GM21619 (cell line): ENCODE results near the gene FAM204A.

ENCODE experiments used
- ATAC-seq: cut with Tn5 transposase; IDR thresholded peaks from one replicate; pipeline ENCODE4 v1.9.1; 2021; ENCODE audit not compliant: unreplicated experiment

The FAM204A gene

DNA sequence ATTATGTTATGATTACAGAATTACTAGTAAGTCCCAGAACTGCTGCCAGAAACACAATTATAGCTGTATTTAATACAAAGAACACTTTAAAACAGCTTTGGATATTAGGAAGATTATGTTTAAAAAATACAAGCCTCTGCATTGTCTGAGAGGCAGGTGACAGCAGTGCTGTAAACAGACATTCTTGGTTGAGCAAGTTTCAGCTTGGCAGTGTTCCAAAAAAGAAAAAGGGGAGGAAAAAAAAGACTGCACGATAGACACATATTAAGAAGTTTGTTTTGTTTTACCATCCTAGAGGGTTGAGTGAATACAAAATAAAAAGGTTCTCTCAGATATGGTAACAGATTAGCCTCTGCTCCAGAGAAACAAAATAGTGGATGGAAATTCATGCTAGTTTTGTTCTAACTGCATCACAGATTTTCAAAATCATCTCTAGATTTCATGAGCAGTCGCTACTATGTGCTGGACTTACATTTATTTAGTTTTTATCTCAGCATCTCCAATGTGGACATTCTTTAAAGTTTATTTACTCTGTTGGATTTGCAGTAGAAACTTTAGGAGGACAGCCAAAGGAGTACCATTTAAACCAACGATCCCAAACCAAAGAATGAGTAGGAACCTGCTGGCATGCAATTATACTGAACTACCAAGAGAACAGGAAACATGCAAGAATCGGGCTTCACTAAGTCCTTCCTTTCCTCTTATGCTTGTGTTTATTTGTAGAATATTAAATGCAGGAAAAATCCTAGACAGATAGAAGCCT, 9.0 kb downstream of the FAM204A start:
- no peak for ATAC-seq

DNA sequence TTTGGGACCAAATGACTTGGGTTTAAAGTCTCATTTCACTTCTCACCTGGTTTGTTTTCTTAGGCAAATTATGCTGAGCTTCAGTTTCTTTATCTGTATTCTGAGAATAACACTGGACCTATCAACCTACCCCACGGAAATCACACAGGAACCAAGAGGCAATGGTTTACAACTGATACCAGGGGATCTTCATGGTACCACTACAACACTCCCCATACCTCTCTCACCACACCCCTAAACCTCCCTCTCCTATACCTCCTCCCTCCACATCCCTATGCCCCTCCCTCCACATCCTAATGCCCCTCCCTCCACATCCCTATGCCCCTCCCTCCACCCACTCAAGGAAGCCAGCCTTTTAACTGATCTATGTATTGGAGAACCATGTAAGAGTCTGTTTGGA, 9.9 kb downstream of the FAM204A start:
- peak; percentile 75 for ATAC-seq

DNA sequence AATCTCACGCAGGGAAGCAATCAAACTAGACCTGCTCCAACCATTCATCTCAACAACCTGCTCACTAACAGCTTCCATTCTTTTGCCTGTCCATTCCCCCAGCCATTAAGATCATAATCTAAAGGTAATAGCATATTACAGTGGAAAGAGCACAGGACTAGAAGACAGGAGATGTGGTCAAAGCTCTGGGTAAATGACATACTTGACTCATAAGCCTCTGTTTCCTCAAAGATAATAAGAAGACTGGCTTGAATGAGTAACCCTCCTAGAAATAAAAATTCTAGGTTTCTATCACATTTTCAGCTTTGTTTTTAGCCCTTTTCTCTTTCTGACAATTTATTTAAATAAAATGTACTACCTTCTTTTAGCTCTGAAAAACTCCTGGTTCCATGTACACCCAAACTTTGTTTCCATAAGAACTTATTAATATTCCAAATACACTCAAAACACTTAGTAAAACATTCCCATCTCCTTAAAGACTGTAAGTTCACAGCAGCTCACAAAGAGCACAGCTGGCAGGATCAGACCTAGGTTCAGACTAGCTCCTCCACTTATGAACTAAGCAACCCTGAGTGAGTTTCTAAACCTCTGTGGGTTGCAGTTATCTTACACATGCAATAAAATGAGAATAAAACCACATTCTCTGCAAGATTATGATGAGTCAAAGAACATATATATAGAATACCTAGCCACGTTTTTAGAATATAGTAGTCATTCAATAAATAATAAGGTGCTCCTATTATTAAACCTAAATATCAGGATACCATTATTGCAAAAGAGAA, 11.6 kb downstream of the FAM204A start:
- ATAC-seq: no peak

DNA sequence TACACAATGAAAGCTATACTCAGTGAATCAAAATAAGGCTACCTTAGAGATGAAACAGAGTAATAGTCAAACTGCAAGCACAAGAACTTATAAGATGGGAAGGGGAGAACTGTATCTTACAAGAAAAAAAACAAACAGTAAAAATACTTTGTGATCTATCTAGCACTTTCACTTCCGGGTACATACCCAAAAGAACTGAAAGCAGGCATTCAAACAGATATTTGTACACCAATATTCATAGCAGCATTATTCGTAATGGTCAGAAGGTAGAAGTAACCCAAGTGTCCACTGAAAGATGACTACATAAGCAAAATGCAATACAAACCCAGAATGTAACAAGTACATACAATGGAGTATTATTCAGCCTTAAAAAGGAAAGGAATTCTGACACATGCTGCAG, 18.0 kb downstream of the FAM204A start:
- no peak for ATAC-seq

DNA sequence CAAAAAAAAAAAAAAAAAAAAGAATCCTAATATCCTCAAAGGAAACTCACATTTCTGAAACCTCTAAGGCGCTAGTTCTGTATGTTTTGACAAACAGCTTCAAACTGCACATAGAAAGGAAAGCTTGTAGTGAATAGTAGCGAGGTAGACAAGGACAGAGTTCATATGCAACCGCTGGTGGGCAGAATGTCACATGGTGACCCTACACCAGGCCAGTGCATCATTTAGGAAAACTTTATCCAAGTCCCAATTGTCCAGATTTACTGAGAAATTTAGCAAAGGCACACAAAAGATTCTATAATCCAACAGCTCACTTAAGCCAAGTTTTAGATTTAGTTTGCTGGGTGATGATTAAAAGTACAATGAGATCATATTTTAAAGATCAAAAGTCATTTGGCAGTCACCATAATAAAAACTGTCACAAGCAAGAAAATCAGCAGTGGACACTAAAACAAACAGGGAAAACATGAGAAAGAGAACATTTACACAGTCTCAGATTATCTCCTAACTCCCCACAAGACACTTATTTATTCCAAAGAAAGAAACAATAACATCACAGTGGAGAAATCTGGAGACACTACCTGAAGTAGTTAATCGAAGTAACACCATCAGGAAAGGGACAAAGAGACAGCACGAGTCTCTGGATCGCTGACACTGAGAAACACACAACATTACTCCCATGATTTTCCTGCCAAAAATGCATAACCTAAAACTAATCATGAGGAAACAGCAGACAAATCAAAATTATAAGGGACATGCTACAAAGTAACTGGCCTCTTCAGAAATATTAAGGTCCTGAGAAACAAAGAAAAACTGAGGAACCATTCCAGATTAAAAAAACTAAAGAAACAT, 20.2 kb downstream of the FAM204A start:
- no peak for ATAC-seq

DNA sequence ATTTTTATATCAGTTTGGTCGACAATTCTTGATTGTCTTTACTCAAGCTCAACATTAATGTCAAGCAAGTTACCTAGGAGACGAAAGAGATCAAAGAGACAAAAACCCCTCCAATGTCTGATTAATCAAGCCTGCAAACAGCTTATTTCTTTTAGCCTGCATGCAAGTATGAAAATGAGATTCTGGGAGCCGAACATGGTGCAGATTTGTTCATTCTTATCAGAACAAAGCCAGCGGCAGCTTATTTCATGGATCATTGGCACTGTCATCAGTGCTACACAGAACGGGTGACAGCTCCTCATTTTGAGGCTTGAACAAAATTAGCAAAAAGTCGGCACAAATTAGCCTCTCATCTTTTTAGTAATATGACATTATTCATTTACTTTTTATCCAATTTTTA, 26.5 kb downstream of the FAM204A start:
- ATAC-seq: no peak

DNA sequence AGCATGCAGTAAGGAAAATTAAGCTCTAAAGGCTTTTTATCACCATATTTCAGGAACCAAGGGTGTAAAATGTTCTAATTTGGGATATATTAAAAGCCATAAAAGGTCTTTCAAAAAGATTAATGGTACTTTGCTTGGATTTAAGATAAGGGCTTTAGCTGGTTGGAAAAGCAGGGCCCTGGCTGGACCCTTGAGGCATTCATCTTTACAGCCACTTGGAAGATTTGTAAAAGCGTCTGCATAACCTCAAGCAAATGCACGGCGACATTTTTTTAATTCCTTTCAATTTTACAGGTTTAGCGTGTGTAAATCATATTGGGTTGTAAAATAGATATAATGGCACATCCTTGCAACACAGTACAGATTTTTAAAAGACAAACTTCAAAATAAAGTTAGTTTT, 27.2 kb downstream of the FAM204A start:
- no peak for ATAC-seq

DNA sequence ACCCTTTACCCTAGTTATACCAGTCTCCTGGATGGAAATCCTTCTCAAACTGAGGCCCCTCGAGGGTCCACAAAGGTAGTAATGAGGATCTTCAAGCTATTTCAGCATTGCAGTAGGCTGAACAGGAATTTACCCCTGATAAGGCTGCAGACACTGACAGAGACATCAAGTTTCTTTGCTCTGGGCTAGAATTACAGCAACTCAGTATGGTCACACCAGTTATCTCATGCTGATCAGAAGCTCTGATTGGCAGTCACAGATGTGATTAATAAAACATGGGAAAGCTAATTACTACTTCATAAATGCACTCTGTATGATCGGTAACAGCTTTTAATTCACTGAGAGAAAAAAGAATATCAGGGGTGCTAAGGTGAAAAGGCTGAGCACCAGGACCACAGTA, 30.6 kb downstream of the FAM204A start:
- ATAC-seq: no peak

DNA sequence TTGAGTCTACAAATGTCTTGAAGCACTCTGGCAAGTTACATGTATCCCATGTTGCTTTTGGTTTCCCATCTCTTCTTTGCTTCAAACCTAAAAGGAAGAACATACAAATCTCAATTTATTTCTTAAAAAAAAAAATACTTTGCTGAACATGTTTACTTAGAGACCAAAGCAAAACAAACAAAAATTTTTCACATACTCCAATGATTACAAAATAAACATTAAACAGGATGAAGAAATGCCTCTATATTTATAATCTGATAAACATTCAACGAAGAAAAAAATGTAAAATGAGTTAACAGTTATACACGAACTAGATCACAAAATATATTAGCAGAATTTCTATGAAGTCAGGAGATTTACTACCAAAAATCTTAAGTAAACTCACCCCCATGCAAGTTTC, 31.3 kb downstream of the FAM204A start:
- ATAC-seq: no peak

DNA sequence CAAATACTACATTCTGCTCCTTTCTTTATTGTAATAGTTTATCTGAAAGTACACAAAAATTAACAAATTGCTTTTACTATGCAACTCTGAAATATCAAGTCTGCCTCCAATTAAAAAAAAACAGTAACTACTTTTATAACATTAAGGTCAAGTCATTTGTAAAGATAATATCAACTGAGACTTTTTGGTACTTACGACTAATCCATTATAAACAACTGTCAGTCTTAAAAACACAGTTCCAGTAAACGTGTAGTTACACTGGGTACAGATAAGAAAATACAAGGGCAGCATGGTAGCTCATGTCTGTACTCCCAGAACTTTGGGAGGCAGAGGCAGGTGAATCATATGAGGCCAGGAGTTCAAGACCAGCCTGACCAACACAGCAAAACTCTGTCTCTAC, 32.2 kb downstream of the FAM204A start:
- ATAC-seq: no peak

DNA sequence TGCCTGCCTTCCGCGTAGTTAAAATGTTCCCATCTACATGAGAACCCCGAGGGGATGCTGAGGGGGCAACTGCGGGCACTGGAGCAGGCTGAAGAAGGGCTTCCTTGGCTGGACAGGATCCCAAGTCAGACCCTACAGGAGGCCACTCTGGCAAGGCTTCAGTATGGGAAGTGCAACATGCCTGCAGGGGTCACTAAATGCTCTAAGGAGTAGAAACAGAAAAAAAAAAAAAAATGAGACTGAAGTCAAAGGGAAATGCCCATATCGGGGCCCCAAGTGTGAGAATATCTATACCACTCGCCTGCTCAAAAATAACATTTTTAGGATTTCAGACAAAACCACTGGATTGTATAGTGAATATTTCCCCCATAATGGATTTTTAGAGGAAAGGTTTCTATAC, 33.5 kb downstream of the FAM204A start:
- ATAC-seq: no peak

DNA sequence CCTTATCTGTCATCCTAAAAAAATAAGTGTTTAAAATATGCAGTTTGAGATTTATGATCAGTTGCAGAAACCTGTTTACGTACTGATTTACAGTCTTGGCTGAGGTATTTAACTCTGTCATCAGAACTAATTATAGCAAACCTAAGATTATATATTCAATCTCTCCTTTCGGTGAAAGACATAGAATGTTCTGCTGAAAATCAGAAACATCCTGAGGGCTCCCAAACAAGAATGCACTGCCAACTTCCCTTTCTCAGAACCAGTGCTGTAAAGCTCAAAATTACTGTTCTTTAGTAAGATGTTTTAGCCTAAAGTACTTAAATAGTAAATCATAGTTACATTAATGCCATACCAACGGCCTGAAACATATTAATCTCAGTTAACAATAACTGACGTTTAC, 34.3 kb downstream of the FAM204A start:
- no peak for ATAC-seq

DNA sequence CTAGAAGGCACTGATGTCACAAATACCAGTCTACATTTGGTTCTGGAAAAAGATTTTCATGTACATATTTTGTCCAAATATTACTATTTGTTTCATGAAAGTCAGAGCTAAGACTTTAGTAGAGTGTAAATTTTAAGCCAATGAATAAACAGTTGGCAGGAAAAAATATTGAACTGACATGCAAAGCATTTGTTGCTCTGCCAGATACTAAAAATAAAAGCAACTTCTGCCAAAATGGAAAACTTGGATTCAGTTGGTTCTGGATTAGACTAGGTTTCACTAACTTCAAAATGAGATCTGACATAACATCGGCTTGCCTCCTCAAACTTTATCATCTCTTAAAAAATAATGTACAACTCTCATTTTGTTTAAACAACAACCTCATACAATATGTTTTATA, 34.9 kb downstream of the FAM204A start:
- ATAC-seq: no peak

DNA sequence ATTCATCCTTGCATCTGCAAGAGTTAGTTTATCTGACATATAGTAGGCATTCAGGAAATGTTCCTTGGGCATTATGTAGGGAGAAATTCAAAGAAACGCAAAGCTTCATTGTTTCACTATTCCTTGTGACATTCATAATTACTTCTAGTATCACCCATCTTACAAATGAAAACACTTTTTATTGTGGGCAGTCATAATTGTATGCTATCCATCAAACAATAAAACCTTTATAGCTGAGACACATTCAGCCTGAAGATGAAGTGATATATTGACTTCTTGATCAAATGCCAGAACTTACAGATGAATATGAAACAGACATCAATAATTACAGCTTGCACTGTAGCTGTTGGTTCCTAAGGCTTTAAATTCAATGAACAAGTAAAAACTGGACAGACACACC, 36.4 kb downstream of the FAM204A start:
- no peak for ATAC-seq

DNA sequence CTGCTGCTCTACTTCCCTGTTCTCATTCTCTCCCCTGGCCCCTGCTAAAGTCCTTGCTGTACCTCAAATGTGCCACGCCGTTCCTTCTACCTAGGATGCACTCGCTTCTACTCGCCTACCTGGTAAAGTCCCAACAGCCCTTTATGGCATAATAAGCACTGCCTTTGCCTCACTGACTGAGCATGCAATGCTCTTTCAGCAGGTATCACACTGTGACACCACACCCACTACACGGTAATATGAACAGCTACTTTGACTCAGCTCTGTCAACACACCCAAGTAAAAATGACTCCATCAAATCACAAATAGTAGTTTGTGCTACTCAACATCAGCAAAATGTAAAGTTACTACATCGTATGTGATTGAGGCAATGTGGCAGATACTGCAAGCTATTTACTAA, 37.6 kb downstream of the FAM204A start:
- ATAC-seq: no peak

DNA sequence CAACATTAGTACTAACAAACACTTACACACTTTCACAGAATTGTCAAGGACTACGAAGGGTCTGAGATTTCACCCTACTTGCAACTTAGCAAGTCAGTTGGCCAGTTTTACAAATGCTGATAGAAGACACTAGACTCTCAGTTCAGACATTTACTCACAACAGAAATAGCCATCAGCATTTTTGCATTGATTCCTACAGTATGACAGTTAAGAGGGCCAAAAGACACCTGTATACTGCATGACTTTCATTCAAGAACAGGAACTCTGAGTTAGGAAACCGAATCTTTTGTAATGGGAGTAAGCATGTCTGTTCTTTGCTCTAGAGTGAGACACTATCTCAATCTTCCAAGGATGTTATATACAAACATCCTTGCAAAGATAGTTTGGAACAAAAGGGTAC, 40.9 kb downstream of the FAM204A start:
- no peak for ATAC-seq

DNA sequence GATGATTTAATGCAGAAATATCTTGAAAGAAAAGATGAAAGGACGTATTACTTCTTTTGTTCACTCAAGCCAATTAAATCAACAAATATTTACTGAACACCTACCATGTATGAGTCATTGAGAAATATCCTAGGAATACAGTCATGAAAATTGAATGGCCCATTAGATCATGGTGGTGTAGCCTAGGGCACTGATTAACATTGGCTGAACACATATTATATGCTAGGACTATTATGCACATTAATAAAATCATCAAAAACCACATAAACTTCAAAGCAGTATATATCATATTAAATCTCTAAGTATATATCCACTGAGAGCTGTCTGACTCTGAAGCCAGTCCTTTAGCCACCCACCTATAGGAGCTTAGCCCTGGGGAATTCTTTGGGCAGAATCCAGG, 41.8 kb downstream of the FAM204A start:
- ATAC-seq: no peak

DNA sequence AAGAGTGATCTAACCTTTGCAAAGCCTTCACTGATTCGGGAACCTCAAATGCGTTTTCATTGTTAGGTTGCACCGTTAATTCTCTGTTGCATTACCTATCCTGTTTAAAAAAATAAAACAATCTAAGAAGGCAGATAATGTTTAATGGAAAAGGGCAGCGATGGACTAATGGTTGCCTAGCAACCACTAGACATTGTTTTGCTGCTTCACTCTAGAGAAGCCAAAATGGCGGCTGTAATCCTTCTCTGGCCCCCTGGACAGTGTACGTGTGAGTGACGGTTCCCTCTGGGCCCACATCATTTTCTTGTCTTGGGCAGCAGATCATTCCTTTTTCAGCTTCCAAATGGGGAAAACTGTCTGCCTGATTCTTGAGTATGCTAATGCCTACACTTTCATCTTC, 43.3 kb downstream of the FAM204A start:
- no peak for ATAC-seq

DNA sequence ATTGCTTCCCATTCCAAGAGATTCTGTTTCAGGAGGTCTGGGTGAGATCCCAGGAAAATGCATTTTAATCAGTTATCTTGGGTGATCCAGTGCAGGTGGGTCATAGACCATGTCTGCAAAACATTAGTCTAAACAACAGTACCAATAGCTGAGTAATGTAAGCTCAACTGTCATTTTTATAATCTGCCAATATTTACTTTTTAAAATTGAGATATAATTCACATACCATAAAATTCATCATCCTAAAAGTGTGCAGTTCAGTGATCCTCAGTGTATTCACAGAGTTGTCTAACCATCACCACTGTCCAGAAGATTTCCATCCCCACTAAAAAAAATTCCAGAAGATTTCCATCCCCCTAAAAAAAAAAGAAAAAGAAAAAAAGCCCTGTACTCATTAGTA, 51.0 kb downstream of the FAM204A start:
- ATAC-seq: no peak

DNA sequence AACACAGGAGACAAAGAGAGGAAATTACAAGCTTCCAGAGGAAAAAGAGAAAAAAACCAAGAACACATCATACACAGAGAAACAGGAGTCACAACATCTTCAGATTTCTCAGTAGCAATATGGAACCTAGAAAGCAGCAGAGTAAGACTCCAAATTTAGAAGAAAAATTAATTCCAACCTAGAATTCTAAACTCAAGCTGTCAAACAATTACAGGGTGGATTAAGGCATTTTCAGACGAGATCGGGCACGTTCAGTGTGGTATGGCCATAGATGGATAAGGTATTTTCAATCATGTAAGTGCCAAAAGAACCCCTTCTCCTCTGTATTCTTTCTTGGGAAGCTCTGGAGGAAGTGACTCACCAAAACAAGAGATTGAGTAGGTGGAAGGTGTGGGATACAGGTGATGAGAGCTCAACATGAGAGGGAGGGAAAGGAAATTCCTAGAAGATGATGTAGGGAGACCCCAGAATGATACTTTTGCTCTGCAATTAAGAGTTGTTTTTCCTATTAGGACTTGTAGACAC, 51.6 kb downstream of the FAM204A start:
- no peak for ATAC-seq

DNA sequence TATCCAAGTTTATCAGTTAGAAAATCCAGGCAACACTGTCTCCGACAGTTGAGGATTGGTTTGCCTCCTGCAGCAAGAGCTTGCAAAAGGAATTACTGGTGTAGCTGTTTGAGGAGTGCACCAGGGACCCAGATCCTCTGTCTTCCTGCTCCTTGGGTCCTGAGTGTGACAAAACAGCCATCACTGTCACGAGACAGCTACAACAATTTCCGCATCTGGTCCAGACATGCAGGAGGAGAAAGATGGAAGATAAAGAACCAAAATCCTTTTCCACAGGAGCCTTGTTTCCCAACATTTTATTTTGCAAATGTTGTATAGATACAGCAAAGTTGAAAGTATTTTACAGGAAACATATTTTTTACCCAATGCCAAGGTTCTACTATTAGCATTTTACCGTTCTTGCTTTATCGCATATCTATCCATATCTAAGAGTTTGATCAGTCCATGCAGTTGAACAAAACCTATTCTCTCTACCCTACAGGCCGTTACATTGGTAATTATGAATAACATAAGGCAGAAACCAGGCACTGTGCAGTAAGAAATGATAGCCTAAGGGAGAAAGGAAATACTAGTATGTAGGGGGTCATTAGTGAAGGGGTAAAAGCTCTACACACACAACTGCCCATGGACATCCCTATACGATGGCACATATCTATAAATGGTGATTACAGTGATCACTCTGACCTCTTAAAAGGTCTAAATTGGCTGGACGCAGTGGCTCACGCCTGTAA, 54.9 kb downstream of the FAM204A start:
- ATAC-seq: no peak
